NCI-H187 (cell line): ENCODE results near the gene LPO.

Experiments used
- DNase-seq, 2 experiments: peaks; one replicate each; lab custom pipeline; 2025; lab: John Stamatoyannopoulos, UW

LPO gene

GRCh38 chr17:58238147-58238634 lies at the start of gene LPO:
Gene LPO (plus strand): TSS chr17:58238584. CDS start chr17:58242980, 4,396 bp downstream.
- DNase-seq, result no peak

- no peak for DNase-seq
Measured at GRCh38 chr17:58189436-58190146, 48.8 kb upstream of the LPO start.

GRCh38 chr17:58191241-58191896 lies 47.0 kb upstream of the LPO start:
- DNase-seq, result no peak

- DNase-seq, result no peak
Measured at GRCh38 chr17:58192612-58193011, 45.8 kb upstream of the LPO start, which contains the start of gene EPX. Gene EPX (plus strand): TSS chr17:58192726. CDS start chr17:58192847, 121 bp downstream.

GRCh38 chr17:58193641-58194255 lies 44.6 kb upstream of the LPO start:
- no peak for DNase-seq

- no peak for DNase-seq
Measured at GRCh38 chr17:58195518-58196123, 42.8 kb upstream of the LPO start.

- no peak for DNase-seq
Measured at GRCh38 chr17:58196610-58197009, 41.8 kb upstream of the LPO start.

- DNase-seq, result peak; percentile 18 to 43
Measured at GRCh38 chr17:58200024-58200633, 38.3 kb upstream of the LPO start.

GRCh38 chr17:58202859-58203258 lies 35.5 kb upstream of the LPO start:
- no peak for DNase-seq

GRCh38 chr17:58204796-58205195 lies 33.6 kb upstream of the LPO start:
- no peak for DNase-seq

GRCh38 chr17:58205936-58206335 lies 32.4 kb upstream of the LPO start:
- DNase-seq, result no peak

GRCh38 chr17:58207451-58207850 lies 30.9 kb upstream of the LPO start:
- DNase-seq, result no peak

- no peak for DNase-seq
Measured at GRCh38 chr17:58208344-58208743, 30.0 kb upstream of the LPO start.

- DNase-seq, result no peak
Measured at GRCh38 chr17:58210922-58211321, 27.5 kb upstream of the LPO start.

- DNase-seq, result no peak
Measured at GRCh38 chr17:58215685-58216084, 22.7 kb upstream of the LPO start.

GRCh38 chr17:58217766-58218165 lies 20.6 kb upstream of the LPO start:
- DNase-seq, result no peak

GRCh38 chr17:58219007-58219788 lies 19.2 kb upstream of the LPO start, which contains the start of gene MKS1:
Gene MKS1 (minus strand): TSS chr17:58219255. CDS start chr17:58219230, 25 bp downstream.
- DNase-seq, result peak; percentile 79 to 95

GRCh38 chr17:58219789-58220183 lies 18.6 kb upstream of the LPO start:
- DNase-seq, result no peak

GRCh38 chr17:58224315-58224714 lies 14.1 kb upstream of the LPO start:
- DNase-seq, result no peak

- DNase-seq, result no peak
Measured at GRCh38 chr17:58227733-58228132, 10.7 kb upstream of the LPO start.

GRCh38 chr17:58228679-58229078 lies 9.7 kb upstream of the LPO start:
- no peak for DNase-seq
